C4-2B (cell line): ENCODE measurements around the gene SSU72.

ENCODE experiments used
- H3K27ac ChIP-seq: fragments of 450-650 bp; 2 replicates; pipeline ENCODE4 v1.5.1; 2017
- CTCF ChIP-seq: fragments of 450-650 bp; conservative IDR thresholded peaks from 2 replicates; pipeline ENCODE4 v1.5.1; 2017; ENCODE audit warnings: mild to moderate bottlenecking
- ZFX ChIP-seq: fragments of 450-650 bp; IDR thresholded peaks from 2 replicates; pipeline ENCODE4 v1.6.1; 2017

SSU72 gene

GRCh38 chr1:1601564-1602303 lies 27.1 kb upstream of the SSU72 start:
- H3K27ac ChIP-seq: no peak overlapping the region
- no peak for TF ChIP-seq CTCF
- TF ChIP-seq ZFX: no peak

- TF ChIP-seq CTCF (no peak), ZFX (no peak)
- H3K27ac ChIP-seq: peak overlapping the region; percentile 39; the same call in 1 of the 2 replicates
Observed at GRCh38 chr1:1600861-1601563, 26.3 kb upstream of the SSU72 start.

GRCh38 chr1:1599935-1600860 lies 25.5 kb upstream of the SSU72 start, which contains the start of gene FNDC10:
FNDC10 (minus strand) TSS chr1:1600135; CDS start chr1:1600015, 120 bp downstream.
- peak within 1 kb of the TSS; percentile 46 for H3K27ac ChIP-seq
- no peak for TF ChIP-seq CTCF
- TF ChIP-seq ZFX: no peak

GRCh38 chr1:1599030-1599934 lies 24.6 kb upstream of the SSU72 start:
- TF ChIP-seq CTCF: no peak
- 0 out of 2 replicates have a peak, but pooled peaks have one; percentile 14 for TF ChIP-seq ZFX
- peak overlapping the region; percentile 46 for H3K27ac ChIP-seq

GRCh38 chr1:1598720-1599029 lies 24.0 kb upstream of the SSU72 start:
- no peak for TF ChIP-seq ZFX
- no peak for TF ChIP-seq CTCF
- H3K27ac ChIP-seq: no peak overlapping the region

DNA sequence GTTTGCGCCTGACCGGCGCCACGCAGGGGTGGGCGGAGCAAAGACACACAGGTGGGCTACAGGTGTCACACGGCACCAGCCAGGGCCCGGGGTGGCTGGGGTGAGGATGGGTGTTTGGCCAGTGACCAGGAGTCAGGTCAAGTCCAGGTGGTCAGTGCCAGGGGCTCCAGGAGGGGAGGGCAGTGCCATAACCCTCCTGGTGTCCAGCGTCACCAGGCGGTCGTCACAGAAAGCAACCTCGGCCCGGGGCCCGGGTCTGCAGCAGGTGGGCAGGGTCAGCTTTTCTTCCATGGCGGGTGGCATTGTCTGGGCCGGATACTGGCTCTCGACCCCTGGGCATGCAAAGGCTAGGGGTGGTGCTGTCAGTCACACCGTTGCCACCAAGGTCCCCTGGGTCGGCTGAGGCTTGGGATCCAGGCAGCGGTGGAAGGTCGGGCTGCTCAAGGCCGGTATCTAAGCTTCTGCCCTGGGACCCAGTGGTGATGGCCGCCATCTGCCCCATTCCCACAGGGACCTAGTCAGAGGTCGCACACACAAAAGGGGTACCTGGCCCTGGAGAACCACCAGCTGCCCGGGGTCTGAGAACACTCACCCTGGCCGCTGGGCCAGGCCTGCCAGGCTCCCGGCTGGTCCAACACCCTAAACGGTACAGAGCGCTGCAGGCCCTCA lies 23.5 kb upstream of the SSU72 start:
- H3K27ac ChIP-seq: no peak overlapping the region

More for the DNA sequence above, 23.5 kb upstream of the SSU72 start:
- TF ChIP-seq CTCF (no peak), ZFX (no peak)
